Stimulated activated CD8-positive, alpha-beta memory T cell treated with anti-CD3 and anti-CD28 coated beads, Interleukin-12 subunit alpha, Interleukin-12 subunit beta, amount 100 ng/mL, for 24 hours (primary cell): ENCODE results near the gene SMIM31.

Experiments
- DNase-seq: peaks from one replicate; pipeline ENCODE4 v3.0.0-alpha.2; 2020; ENCODE audit errors: extremely low read depth

The SMIM31 gene

DNA sequence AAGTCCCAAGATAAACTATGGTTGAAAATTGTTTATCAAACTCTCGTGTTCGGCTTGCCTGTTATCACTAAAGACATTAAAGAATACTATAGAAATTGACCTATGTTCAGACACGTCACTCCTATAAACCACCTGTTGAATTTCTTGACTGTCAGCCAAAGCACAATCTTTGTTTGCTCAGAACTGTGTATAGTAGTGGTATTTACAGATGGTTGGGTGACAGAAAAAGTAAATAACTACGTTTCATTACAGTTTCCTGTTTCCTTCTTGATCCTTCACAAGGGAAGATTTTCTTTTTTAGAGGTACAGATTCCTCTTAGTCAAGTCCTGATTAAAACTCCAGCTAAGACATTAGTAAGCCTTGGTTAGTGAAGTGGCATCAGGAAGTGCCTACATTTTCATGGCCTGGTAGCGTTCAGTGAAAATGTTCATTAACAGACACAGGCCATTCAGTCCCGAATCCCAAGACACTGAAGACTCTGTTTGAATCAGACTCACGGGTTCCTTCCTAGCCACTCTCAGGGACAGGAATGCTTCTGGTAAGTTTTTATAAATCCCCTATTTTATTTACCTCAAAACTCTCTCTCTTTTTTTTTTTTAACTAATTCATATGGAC, at the start of gene SMIM31:
SMIM31 (plus strand) TSS at position 259 of the 616 bp plus-strand sequence. CDS start 16,313 bp downstream, outside the sequence.
- DNase-seq, result no peak

DNA sequence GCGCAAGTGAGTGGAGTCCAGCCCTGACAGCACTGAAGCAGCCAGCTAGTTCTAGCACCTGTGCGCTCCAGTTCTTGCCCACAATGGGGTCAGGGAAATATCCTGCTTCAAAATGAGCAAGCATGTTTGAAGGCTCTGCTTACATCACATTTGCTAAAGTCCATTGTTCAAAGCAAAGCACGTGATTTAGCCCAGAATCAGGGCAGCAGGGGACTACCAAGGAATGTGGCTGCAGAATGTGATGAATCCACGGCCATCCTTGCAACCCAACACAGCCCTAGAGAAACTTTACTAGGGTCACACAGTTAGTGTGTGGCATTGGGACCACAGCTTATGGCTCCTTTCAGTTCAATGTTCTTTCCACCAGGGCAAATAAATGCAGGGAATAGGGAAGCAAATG, 47.3 kb upstream of the SMIM31 start:
- DNase-seq, result no peak

DNA sequence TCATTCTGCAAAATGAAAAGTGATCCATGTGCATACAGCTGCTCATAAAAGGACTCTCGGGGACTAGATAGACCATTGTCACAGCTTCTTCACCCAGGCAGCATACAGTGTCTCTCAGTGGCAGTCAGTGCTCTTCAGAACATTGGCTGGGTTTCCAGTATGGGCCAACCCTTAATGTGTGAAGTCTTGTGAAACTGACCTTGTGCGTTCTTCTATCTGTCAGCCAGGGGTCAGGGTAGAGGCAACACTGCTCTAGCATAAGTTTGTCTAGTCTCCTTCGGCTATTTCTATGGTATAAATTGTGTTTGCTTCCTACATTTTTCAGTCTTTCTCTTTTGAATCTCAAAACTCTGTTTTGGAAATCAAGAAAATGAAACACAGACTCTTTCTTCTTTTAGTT, 37.0 kb upstream of the SMIM31 start:
- no peak for DNase-seq

DNA sequence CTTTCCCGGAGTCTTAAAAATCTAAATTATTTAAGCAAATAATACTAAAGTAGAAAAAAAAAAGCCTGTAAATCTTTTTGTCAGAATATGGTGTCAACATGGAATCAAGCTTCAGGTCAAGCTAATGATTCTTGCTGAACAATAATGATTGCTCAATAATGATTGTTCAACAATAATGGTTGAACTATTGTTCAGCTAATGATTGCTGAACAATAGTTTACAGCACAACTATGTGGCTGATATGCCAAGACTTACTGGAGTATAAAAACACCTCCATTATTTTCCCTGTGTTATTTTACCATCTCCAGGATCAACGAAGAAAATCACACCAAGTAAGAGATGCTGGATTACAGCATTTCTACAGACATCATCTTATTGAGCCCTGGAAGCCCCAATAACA, 35.1 kb upstream of the SMIM31 start:
- DNase-seq, result no peak

DNA sequence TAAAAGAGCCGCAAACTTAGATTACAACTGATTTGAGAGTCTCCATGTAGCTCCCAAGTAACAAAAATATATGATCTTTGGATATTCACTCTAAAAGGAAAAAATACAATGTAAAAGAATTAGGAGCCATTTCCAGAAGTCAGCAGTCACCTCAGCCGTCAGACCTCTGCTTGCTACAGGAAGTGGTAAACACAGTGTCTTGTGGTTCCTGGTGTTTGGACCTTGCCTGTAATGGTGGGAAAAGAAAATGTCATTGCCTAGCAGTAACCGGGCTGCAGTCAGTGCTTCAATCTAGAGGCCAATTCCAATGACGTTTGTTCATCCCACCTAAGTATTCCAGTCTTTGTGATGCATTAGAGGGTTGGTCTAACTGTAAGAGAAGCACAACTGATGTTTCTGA, 28.9 kb upstream of the SMIM31 start:
- DNase-seq, result no peak

DNA sequence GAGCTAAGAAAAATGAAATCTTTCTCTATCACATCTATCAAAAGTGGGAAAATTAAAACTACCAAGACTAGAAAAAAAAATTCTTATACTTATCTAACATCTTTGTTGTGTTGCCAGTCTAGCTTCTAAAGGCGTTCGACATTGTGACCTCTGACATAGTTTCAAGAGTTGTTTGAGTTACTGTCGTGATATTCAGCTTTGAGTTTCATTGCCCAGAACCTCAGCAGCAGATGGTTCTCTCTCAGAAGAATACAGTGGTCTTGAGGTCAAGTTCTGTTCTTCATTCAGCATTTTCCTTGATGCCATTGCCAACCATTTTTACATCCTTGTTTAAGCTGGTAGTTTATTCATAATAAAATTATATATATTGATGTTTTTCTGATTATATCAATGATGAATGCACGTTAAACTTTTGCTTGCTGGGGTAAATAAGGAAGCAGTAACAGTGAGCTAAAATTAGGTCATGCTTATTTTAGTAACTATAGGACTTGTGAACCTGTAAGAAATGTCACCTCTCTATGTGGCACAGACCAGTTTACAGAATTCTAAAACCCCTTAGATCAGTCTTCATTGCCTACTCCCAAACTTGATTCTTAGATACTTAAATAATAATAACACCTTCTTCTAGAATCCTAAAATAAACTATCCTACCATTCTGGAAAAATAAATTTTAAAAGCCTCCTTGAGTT, 23.1 kb upstream of the SMIM31 start:
- no peak for DNase-seq

DNA sequence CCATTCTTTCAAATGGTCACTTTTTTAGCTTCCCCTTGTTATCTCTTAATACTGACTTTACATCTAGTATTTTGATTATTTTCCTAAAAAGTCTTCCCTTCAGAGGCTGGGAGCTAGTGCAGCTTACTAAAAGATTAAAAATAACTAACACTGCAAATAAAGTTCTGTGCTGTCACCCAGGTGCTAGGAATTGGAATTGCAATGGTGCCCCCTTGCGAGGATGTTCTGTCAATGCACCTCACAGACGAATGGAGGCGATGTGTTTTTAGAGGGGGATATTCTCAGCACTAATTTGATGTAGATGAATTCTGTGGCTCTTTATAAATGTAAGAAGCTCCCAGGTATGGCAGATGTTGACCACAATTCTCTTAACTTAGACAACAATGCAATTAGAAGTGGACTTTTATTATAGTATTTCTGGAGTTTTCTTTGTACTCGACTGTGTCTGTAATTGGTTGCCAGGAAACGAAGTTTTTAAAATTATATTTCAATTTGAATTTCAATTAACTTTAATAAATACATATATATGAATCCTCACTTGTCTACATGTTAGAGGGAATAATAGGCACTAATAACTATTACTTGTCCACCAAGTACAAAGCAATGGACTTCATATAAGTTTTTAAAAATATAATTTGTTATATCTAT, 22.0 kb upstream of the SMIM31 start:
- DNase-seq, result no peak

DNA sequence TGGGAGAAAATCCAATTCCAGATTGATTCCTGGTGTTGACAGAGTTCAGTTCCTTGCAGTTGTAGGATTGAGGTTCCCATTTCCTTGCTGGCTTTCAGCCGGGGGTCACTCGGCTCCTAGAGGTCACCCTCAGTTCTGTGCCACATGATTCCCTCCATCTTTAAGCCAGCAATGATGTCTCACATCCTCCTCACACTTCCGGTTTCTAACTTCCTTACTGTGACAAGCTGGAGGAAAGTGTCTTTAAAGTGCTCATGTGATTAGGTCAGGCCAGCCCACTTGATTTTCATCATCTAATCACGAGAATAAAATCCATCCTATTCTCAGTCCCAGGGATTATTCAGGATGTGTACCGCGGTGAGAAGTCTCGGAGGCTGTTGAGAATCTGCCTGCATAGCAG, 19.4 kb upstream of the SMIM31 start:
- DNase-seq, result no peak

DNA sequence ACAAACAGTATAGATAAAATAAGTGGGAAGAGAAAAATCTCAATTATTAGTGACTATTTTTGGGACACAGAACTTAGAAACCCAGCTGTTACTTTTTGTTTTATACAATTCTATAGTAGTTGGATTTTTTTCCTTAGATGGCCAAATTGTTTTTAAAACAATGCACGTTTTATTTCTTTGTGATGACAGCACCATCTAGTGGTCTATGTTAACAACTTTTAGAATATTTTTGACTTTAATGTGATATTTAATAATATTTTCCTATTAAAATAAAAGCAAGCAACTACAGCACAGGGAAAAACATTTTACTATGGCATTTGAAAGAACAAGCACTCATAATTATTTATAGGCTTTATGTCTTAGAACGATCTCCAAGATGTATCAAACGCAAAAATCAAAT, 5.6 kb upstream of the SMIM31 start:
- DNase-seq, result no peak

DNA sequence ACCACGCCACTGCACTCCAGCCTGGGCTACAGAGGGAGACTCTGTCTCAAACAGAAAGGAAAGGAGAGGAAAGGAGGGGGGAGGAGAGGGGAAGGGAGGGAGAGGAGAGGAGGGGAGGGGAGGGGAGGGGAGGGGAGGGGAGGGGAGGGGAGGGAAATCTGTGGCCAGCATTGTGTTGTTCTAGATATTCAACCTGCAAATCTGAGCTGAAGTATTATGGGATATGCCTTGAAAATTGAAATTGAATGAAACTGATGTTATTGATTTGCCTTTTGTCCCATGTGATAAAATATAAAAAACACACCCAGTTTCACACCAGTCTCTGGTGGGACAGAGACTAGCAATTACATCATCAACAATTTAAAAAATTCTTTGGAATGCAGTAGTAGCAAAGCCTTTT, 1.5 kb downstream of the SMIM31 start:
- DNase-seq, result no peak

DNA sequence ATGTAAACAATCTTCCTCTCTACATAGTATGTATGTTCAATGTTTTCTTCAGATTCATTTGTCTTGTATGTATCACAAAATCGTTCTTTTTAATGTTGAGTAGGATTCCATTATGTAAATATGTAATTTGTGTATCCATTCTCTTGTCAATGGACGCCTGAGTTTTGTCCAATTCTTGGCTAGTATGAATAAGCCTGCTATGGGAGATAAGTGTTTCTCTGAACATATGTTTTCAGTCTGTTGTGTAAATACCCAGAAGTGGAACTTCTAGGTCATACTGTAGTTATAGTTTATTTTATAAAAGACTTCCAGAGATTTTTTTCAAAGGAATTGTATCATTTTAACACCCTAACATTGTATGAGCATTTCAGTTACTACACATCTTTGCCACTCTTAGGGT, 2.8 kb downstream of the SMIM31 start:
- DNase-seq, result no peak

DNA sequence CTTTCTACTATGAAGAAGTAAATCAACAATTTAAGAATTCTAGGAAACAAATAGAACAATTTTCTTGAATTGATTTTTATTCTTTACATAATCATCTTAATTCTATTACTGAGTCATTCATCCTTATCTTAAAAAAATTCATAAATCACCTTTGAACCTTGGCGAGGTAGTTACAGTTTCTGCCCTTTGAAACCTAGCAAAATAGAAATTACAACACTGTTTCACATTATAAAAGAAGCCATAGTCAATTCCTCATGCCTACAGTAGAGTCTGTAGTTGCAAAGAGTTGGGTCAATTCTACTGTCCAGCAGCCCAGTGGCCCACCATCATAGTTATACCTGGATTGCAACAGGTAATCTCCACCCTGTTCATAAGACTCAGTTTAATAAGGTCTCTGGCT, 7.3 kb downstream of the SMIM31 start:
- no peak for DNase-seq

DNA sequence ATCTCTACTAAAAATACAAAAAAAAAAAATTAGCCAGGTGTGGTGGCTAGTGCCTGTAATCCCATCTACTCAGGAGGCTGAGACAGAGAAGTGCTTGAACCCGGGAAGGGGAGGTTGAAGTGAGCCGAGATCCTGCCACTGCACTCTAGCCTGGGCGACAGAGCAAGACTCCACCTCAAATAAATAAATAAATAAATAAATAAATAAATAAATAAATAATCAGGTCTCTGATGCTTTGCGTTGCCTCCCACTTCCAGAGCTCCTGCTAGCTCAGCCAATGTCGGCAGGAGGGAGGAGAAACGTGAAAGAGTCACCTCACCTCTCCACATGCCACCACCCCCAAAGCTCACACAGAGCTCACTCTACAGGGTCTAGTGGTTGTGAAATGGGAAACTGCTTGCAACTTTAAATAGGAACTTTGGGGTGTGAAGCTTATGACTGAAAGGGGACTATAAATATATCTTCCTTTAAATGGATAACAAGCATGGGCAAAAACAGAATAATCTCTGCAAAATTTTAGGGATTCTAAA, 7.9 kb downstream of the SMIM31 start:
- no peak for DNase-seq

DNA sequence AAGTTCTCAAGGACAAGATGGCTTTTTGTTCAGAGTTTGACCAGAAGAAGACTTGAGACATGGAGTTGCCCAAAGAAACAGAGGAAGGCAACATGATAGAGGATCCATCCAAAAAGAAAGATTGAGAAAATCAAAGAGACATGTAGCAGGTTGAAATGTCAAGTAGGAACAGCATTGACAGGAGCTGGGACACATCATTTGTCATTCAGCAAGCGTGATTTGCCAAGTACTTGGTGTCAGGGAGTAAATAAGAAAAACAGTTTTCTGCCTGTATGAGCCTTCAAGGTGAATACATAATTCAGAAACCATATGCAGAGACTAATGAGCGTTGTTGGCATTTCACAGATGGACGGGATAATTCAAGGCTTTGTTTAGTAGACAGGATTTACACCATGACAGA, 11.2 kb downstream of the SMIM31 start:
- no peak for DNase-seq

DNA sequence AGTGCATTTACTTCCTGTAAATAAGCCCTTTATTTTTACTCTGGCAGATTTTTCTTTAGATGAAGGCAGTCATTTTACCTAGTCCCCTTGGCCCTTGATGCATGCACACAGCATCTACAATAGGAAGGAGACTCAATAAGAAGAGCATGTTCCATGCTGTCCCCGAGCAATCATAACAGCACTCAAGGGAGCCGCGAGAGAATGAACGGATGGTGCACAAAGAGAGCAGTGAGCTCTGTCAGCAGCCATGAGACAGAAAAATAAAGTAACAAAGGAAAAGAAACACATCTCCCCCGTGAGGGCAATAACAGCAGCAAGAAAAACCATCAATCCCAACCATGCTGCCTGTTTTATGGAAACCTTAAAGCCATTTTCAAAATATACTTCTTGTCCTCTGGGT, 11.9 kb downstream of the SMIM31 start:
- no peak for DNase-seq

DNA sequence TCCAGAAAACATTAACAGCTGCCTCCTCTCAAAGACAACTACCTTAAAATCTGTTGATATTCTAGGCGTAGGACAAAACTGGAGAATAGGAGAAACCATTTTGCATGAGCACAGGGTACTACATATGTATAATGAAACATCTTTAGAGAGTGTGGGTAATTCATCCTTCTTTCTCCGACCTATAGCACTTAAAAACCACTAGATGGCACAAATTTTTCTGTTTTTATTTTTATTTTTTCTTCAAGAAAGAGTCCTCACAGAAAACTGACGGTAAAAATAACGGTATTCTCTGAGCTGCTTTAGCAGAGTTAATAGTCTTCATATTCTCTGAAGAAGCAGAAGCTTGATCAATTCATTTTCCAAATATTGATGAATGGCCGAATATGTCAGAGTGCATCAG, 14.6 kb downstream of the SMIM31 start:
- no peak for DNase-seq

DNA sequence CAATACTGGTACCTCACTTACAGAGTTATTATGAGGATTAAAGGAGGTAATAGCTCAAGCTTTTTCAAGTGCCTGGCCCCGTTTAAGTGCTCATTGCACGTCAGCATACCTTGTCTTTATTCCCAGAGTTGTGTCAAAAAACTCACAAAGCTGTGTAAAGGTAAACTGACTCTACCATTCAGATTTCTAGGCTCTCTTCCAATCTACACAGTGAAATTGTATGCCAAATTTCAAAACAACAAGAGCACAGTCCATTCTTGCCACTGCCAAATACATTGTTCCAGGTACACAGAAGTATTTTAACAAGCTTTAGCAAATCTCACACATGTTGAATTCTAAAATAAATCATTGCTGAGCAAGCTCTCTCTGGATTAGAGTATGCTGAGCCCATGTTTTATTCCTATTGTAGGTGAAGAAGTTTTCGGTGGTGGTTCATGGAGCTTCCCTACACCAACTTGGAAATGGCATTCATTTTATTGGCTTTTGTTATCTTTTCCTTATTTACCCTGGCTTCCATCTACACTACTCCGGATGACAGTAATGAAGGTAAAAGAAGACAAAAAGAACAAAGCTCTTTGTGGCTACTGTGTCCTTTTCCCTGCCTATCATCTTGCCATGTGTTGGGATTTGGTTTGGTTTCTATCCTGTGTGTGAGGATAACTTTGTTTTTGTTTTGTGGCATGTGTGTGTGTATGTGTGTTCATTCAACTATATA, 16.2 kb downstream of the SMIM31 start:
- DNase-seq, result no peak

DNA sequence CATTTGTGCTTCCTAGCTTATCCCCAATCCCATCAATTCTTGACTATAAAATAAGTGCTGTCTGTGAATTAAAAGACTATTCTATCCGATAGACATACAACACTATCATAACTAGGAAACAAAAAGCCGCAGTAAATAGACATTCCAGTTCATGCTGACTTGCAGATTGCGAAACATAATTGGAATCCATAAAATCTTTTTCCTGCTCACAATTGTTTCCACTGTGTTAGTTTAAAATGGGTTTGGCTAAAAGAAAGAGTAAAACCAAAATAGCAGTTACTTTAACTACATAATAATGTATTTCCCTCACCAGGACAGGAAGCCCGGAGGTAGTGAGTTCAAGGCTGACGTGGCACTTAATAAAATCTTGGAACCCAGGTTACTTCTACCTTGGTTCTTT, 17.2 kb downstream of the SMIM31 start:
- no peak for DNase-seq

DNA sequence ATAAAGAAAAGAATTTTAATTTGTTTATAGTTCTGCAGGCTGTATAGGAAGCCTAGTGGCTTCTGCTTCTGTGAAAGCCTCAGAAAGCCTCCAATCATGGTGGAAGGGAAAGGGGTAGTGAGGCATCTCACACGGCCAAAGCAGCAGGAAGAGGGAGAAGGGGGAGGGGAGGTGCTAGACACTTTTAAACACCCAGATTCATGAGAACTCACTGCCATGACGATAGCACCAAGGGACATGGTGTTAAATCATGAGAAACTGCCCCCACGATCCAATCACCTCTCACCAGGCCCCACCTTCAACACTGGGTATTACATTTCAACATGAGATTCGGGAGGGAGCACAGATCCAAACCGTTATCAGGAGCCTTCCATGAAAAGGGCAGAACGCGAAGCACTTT, 18.1 kb downstream of the SMIM31 start:
- DNase-seq, result no peak

DNA sequence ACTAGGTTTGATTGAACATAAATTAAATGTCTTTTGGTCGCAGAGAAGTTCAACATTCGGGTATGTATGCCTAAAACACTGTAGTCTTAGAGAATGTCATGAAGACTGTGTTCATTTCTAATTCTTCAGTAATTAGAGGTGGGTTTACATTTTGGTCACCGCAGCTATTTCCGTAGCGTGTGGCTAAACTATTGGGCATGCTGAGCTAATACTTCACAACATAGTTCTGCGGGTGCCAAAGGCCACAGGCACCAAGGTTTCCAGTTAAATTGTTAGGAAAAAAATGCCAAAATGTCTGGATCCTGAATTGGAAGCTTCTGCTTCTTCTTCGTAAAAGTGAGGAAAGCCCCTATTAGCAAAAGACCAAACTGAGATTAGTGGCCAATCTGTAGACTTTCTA, 25.1 kb downstream of the SMIM31 start:
- DNase-seq, result no peak

DNA sequence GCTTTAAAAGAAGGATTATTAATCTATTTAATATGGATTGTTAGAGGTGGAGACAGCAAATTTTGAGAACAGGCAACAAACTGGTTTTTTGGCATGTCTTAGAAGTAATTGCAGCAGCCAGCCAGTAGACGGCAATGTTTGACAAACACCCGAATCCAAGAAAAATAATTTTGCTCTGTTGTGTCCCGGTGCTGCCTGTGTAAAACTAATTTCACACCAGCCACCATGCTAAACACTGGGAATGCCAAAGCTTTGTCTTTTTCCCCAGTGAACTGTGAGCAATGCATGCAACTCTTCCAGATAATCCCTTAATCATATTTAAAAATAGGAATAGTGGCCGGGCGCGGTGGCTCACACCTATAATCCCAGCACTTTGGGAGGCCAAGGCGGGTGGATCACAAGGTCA, 25.9 kb downstream of the SMIM31 start:
- DNase-seq, result no peak

DNA sequence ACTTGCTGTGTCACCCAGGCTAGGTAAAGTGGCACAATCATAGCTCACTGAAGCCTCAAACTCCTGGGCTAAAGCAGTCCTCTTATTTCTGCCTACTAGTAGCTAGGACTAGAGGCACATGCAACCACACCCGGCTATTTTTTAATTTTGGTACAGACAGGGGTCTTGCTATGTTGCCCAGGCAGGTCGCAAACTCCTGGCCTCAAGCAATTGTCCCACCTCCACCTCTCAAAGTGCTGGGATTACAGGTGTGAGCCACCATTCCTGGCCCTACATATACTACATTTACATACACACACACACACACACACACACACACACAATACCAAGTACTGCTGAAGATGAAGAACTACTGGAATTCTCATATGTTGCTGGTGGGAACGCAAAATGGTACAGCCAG, 26.9 kb downstream of the SMIM31 start:
- DNase-seq, result no peak

DNA sequence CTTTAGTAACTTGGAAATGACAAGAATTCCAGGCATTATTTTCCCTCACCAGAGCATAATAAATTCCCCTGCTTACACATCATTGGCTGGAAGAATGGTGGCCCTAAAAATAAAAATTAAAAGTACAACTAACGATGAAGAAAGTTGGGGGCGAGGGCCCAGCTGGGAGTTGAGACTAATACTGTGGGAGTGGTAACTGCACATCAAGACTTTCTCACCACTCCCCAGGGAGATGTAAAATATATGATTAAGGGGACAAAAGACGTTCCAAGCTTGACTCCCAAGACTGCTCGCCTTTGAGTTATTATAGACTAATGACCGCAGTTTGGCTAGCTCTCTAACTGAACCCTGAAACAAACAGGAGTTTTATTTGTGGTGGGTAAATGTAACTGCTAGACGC, 30.0 kb downstream of the SMIM31 start:
- DNase-seq, result no peak
